ENCODE results near the gene FMO3.

DNA sequence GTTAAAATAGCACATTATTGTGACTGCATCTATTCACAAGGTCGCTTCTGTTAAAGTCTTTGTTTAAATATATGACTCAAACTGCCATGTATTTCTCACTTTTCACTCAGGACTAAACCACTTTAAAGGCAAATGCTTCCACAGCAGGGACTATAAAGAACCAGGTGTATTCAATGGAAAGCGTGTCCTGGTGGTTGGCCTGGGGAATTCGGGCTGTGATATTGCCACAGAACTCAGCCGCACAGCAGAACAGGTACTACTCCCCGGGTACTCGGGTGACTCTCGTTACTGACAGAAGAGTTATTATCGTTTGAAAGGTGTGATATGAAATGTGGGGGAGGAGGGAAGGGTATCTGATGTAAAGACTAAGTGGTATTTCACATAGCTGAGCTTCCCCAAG lies 17.3 kb downstream of the FMO3 start:
- TF ChIP-seq POLR2A (IDR thresholded peaks at IDR 0.05), result no peak
- TF ChIP-seq, protein P1, sequence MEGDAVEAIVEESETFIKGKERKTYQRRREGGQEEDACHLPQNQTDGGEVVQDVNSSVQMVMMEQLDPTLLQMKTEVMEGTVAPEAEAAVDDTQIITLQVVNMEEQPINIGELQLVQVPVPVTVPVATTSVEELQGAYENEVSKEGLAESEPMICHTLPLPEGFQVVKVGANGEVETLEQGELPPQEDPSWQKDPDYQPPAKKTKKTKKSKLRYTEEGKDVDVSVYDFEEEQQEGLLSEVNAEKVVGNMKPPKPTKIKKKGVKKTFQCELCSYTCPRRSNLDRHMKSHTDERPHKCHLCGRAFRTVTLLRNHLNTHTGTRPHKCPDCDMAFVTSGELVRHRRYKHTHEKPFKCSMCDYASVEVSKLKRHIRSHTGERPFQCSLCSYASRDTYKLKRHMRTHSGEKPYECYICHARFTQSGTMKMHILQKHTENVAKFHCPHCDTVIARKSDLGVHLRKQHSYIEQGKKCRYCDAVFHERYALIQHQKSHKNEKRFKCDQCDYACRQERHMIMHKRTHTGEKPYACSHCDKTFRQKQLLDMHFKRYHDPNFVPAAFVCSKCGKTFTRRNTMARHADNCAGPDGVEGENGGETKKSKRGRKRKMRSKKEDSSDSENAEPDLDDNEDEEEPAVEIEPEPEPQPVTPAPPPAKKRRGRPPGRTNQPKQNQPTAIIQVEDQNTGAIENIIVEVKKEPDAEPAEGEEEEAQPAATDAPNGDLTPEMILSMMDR (IDR thresholded peaks at IDR 0.05), result no peak

Data from vagina (tissue), 2 donors.